GM21529 (cell line): Measurements from ENCODE around the gene GPD1.

Experiments
- ATAC-seq: cut with Tn5 transposase; IDR thresholded peaks from one replicate; pipeline ENCODE4 v1.9.1; 2021; ENCODE audit not compliant: unreplicated experiment

GPD1 gene

DNA sequence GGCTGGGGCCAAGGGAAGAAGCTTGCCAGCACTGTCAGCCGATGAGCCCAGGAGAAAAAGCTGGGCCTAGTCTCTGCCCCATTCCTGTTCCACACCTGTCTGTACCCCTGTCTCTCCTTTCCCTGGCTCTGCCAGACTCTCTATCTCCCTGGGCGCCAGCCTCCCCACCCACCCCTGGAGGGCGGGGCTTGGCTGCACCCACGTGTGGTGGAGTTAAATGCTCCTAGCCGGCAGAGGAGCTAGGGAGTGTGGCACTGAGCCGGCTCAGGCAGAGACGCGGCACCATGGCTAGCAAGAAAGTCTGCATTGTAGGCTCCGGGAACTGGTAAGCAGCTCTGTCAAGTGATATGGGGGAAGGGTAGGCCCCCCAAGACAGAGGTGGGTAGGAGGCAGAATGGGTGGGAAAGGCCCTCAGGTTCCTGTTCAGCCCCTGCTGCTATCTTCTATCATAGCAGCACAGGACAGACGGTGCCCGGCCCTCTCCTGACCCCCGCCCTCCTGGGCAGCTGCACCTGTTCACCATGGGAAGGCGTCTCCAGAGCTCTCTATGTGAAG lies at the start of gene GPD1:
TSS of gene GPD1 (plus strand) at position 242 of the 555 bp plus-strand sequence. CDS start at position 285, 43 bp downstream.
- no peak for ATAC-seq

DNA sequence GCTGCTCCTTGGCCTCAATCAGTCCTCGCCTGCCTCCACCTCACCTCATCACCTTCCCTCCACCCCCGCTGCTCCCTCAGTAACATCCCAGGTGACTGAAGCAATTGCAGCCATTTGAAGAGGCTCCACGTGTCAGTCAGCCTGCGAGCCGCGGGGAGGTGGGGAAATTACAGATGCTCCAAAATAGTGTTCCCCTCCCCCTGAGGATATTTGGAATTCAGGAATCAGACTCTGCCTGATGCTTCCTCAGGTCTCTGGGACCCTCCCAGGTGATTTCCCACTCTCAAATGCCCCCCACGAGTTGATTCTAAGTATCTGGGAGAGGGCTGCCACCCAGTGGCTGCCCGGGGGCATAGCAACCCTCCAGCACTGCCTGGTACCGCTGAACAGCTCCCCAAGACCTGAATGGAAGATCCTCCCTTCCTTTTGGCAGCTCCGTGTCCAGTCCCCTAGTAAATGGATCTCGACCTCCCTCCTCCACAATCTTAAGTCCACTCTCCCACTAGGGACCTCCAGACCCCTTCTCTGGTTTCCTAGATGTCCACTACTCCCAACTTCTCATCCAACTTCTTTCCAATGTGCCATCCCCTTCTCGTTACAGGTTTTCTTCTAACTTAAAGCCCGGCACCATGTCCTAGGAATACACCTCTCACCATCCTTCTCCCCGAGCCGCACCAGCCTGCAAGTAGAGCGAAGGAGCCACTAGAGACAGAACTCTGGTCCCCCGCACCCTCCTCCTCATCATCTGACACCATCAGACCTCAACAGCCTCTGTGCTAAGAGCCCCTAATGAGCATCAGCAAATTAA lies 47.8 kb upstream of the GPD1 start:
- no peak for ATAC-seq

DNA sequence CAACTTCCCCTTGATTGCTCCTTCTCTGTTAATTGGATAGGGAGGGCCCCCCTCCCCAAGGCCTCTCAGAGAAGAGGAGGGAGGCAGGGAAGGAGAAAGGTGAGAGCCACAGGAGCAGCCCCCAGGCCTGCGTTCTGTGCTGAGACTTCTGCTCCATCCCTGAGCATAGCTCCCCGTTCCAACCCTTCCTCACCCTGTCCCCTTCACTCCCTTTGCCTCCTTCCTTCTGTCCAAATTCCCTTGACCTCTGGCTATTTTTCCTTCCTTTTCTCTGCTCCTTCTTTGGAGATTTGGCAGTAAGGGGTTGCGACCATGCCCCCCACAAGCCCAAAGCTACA lies 47.2 kb upstream of the GPD1 start:
- ATAC-seq: no peak

DNA sequence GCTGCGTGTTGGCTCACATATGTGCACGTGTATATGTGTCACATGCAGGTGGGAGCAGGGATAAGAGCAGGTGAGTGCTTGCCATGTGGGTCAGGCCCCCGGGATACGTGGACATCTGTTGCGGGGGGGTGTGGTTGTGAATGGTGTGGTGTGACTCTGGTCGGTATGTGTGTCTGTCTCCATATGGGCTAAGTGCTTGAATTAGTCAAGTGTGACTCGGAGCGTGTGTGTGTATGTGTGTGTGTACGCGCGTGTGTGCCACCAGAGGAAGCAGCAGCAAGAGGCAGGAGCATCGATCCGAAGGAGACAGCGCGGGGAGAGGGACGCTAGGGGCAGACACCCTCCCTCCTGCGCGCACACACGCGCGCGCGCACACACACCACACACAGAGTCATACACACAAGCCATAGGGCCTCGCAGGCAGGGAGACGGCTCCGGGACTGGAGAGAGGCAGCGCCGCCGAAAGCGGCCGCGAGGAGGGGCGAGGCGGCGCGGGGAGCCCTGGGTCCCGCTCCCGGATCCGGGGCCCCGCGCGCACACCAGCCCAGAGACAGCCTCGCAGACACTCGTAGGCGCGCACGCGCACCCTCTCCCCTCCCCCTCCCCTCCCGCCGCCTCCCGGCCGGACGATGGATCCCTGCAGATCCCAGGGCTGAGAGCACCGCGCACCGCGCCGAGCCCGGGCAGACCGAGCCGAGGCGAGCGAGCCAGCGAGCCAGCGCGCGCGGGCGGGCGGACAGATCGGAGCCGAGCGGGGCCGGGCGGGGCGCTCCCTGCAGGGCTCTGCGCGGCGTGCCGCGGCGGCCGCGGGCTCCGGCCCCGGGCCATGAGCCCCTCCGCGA lies 46.6 kb upstream of the GPD1 start, which contains the start of gene ASIC1:
TSS of gene ASIC1 (plus strand) at position 597 of the 842 bp plus-strand sequence. CDS start 1,171 bp downstream, outside the sequence.
- ATAC-seq: peak; percentile 46

DNA sequence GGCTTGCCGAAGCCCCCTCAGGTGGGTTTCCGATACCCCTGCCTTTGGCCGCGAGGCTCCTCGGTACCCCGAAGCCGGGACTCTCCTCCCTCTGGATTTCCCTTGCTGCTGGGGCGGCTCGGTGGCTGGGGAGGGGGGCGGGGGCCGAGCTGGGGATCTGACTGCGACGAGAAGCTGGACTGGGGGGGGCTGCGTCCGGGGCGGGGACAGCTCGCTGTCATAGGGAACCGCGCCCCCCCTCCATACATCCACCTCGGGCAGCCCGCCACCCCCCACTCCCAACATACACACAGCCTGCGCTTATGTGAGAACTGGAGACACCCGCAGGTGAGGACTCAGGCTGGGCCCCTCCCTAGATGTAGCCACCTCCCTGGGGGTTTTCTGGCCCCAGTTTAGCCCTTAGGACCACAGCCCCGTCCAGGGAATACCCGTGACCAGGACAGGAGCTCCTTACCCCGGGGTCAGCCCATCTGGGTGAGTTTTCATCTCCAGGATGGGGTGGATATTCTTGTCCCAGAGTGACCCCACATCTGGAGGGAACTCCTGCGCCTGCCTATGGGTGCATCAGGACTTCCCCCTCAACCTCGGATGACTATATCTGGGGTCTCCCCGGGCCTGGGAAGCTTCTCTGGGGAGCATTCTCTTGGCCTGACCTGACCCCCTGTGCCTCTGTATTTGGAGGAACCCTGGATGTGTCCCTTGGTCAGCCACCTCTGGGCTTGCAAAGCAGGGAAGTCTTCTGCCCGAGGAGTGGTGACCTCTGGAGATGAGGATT lies 45.7 kb upstream of the GPD1 start:
- no peak for ATAC-seq

DNA sequence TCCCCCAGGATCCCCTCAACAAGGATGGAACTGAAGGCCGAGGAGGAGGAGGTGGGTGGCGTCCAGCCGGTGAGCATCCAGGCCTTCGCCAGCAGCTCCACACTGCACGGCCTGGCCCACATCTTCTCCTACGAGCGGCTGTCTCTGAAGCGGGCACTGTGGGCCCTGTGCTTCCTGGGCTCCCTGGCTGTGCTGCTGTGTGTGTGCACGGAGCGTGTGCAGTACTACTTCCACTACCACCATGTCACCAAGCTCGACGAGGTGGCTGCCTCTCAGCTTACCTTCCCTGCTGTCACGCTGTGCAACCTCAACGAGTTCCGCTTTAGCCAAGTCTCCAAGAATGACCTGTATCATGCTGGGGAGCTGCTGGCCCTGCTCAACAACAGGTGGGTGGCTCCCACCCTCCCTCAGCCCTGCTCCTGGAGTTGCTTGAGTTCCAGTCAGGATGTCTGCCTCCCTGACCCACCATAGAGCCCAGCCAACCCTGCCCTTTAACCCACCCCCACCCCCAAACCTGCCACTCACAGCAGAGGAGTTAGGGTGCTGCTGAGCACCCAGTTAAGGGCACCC lies 45.0 kb upstream of the GPD1 start:
- ATAC-seq: no peak

DNA sequence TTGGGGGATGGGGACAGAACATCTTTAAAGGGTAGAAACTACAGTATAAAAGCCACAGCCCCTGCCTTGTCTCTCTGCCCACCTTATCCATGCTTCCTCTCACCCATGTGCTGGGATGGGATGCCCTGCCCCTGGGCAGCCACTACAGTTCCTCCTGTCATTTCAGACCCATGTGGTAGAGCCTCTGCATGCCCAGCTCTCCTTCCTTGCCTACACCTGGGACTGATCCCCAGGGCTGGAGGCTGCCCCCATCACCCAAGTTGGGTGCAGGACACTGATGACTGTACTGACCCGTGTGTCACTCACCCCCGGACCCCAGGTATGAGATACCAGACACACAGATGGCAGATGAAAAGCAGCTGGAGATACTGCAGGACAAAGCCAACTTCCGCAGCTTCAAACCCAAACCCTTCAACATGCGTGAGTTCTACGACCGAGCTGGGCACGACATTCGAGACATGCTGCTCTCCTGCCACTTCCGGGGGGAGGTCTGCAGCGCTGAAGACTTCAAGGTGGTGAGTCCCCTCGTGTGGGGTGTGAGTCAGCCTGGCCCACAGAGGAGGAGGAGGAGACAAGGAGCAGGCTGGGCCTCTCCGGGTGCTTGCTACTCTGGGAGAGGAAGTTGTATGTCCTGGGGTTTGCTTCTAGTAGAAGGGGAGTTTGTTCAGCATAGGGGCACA lies 44.2 kb upstream of the GPD1 start:
- ATAC-seq: no peak

DNA sequence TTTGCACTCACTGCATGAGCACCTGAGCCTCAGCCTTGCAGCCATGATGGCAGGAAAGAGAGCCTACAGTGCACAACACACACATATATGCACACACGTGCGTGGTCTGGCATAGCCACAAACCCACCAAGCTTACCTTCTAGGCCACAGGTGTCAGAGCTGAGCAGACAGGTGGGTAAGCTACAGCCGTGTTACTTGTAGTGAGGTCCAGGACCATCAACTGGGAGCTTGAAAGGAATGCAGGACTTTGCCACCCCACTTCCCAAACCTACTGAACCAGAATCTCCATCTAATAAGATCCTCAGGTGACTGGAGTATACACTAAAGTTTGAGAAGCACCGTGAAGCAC lies 43.7 kb upstream of the GPD1 start:
- no peak for ATAC-seq

DNA sequence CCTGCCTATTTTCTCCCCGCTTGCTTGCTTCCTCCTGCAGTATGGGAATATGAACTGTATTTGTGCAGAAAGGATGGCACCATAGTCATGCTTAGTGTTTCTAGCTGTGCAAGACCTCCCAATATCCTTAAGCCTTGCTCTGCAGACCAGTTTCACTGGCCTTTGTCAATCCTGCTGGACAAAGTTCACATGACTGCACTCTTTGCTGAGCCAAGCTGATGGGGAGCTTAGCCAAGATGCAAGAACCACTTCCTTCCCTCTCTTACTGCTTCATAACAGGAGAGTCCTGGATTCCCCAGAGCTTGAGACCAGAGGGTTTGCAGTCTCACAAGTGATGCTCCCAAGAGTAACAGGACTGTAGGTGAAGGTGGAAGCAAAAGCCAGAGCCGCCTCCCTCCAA lies 42.6 kb upstream of the GPD1 start:
- ATAC-seq: no peak

DNA sequence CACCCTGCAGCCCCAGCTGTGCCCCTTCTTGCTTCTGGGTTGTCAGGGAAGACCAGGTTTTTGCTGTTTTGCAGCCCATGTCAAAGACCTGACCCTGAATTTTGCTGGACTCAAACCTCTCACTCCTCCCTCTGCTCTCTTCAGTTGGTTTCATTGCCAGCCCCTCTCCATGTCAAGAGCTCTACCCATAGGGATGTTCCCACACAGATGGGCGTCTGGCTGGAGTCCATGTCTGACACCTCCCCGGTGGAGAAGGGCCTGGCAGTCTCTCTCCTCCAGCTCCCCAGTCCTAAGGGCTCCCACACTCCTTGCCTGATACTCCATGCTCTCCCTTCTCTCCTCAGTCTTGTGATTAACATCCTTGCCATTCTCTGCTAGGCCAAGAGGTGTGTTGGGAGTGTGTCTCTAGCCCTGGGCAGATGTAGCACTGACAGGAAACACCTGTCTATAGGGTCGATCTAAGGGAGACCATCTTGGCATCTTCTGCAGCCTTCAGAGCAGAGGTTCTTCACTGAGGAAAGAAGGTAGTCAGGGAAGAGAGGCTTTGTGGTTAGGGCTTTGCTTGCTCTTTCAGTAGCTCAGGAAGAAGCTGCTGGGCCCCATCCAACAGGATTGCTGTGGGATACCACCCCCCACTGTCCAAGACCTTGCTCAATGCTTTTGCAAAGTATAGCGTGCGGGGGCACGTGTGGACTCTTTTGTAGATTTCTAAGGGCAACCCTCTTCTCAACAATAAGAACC lies 41.7 kb upstream of the GPD1 start:
- ATAC-seq: no peak

DNA sequence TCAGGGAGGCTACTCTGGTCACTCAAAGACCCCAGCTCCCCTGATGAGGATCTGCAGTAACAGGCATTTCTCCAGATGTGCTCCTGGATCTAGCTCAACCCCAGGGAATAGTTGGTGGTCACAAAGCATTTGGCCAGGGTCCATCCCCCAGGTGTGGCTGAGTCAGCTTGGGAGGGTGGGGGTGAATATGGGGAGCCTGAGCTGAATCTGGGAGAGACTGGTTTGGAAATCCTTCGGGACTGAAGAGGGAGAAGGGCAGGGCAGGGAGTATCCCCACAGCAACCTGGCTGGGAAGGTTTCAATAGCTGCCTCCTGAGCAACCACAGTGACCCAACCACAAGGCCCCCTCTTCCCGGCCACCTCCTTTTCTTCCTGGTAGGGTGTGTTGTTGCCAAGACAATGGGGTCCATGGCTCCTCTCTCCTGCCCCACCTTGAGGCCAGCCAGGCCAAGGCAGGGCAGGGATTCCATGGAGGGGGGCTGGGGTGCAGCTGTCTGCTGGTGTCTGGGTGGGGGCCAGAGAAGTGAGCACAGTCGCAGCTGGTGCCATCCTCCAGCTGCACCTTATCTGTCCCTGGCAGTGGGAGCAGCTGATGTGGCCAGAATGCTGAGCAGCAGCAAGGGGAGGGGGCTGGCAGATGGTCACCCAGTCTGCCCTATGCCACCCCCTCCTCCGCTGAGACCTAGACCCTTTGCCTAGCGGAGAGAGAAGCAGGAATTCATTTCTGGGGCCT lies 40.9 kb upstream of the GPD1 start:
- no peak for ATAC-seq

DNA sequence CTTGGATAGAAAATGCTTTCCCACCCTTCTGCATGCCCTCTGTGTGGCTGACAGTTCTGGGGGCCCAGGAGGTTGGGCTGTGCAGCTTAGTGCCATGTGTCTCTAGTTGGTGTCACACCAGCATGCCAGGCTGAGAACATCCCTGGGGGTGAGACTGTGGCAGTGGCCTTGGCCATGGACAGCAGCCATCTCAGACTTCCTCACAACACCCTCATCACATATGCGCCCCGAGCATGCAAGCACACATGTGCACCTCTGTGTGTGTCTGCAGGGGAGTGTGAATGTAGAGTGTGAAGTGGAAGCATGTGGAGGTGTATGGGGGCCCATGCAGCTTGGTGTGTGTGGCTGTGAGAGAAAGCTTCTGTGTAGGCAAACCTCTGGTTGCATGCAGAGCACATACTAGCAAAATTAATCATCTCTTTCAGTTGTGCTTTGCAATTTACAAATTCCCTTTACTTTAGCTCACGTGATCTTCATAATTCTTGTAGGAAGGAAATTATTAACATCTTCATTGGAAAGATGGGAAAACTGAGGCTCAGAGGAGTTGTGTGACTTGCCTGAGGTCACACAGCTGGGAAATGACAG lies 38.0 kb upstream of the GPD1 start:
- no peak for ATAC-seq

DNA sequence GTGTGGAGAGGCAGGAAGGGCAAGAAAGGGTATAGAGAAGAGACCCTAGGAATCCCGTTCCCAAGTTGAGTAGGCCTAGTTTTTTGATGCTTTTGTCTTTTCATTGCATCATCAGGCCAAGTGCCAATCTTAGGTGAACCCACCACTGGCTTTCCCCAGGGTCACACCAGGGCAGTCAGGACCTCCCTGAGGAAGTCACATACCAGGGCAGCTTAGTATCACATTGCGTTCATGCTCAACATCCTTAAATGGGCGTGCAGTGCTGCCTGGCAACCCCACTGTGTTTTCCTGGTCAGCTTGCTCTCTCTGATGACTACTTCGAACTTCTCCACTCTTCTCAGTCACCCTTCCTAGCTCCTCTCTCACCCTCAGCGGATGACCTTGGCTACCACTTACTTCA lies 37.4 kb upstream of the GPD1 start:
- no peak for ATAC-seq

DNA sequence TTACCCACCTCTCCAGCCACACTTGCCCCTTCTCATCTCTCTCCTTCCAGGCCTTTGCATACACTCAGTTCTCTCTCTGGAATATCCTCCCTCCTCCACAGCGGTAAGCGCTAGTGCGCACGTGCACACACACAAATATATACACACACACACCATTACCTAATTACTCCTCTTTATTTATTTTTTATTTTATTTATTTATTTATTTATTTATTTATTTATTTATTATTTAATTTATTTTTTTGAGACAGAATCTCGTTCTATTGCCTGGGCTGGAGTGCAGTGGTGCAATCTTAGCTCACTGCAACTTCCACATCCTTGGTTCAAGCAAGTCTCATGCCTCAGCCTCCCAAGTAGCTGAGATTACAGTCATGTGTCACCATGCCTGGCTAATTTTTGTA lies 34.7 kb upstream of the GPD1 start:
- no peak for ATAC-seq

DNA sequence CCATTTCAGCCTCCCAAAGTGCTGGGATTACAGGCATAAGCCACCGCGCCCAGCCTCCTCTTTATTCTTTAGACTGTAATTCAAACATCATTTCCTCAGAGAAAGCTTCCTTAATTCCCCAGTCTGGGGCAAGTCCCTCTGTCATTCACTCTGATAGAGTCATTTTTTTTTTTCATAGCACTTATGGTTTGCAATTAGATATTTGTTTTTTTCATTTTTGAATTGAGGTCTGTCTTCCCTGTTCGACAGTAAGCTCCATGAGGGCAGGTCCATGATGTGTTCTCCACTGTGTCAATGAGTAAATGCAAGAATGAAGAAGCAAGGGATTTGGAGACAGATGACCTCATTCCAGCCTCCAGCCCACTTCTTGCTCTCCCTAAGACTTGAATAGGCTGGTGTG lies 34.3 kb upstream of the GPD1 start:
- ATAC-seq: no peak

DNA sequence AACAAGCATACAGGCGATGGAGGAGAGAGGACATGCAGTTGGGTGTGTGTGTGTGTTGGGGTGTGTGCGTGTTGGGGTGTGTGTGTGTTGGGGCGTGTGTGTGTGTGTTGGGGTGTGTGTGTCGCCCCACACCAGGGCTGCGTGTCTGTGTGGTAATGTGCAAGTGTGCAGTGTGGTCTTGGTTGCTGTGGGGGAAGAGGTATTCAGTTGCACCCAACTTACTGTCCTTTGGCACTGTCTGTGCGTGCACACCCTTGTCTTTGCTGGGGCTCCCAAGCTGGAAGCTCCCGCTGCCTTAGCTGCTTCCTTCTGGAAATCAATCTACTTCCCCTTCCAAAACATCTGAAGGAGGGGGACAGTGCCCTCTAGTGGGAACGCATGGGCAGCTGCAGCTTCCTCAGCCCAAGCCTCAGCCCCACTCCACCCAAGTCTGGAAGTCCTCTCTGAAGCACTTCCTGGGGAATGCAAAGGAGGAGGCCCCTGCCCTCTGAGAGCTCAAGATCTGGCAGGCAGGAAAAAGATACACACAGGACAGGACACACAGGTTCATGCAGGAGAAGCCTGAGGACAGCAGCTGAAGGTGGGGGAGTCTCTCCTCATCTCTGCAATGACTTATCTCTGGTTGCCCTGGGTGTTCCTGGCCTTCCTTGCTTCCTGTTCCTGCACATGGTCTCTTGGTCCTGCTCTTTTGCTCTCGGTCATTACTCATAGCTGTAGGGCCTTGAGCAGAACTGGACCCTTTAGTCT lies 33.3 kb upstream of the GPD1 start:
- ATAC-seq: no peak

DNA sequence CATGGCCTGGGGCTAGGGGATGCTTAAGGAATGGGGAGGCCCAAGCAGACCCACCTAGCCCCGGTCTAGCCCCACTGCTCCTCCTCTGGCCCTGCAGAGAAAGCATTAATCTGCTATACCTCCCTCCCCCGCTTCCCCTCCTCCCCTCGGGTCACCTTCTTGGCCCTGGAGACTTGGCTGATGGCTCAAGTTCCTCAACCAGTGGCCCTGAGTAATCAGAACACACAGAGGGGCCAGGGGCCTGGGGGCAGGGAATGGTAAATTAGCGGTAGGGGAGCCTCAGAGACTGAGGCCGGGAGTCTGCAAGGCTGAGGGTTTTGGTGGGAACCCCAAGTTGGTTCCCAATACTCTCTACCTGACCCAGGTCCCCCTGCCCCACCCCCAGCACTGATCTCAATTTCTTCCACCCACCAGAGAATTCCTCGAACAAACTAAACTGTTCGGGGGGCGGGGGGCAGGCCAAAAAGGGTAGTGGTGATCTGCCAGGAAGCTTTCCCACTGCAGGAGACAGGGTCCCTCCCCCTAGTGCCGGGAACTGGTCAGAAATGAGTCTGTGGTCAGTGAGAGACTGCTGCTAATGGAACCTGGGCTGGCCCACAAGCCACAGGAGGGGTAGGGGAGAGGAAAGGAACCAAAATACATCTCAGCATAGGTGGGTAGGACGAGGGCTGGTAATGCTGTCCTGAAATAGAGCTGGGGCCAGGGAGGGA lies 31.5 kb upstream of the GPD1 start:
- ATAC-seq: no peak
